Measurements from ENCODE around the gene KRT13.
"Not testable (repeated sequence)": the region's sequence is repeated elsewhere in the genome, so short reads cannot be mapped to it uniquely, and the experiment has no call there.

KRT13 gene

DNA sequence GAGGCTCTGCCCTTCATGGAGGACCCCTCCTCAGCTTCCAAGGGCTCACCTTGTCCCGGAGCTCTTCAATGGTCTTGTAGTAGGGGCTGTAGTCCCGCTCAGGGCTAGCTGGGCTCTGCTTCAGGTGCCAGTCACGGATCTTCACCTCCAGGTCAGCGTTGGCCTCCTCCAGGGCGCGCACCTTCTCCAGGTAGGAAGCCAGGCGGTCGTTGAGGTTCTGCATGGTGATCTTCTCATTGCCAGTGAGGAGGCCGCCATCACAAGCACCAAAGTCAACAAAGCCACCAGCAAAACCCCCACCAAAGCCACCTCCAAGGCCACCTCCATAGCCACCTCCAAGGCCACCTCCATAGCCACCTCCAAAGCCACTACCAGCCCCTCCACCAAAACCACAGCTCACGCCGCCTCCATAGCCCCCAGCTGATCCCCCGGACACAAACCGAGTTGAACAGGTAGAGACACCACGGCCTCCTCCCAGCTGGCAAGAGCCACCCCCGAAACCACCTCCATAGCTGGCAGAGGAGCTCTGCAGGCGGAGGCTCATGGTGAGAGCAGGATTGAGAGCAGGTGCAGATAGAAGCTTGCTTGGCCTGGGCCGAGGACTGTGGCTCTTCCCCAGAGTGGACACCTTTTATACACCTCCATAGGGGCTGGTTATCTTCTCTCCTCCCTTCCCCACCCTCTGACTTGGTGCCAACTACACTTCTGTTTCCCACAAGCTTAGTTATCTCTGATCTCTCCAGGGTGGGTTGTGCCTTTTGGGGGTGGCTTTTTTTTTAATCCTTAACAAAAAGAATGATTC is at the start of gene KRT13:
TSS of gene KRT13 (minus strand) at position 606 of the 802 bp plus-strand sequence. CDS start at position 544, 62 bp downstream.
- in situ Hi-C loops (cut with MboI; ENCODE audit: low sequenced_read_pairs): loop anchor here (5.0 kb wide), 1 partner anchor 42 kb away; no protein-coding TSS in a partner anchor

DNA sequence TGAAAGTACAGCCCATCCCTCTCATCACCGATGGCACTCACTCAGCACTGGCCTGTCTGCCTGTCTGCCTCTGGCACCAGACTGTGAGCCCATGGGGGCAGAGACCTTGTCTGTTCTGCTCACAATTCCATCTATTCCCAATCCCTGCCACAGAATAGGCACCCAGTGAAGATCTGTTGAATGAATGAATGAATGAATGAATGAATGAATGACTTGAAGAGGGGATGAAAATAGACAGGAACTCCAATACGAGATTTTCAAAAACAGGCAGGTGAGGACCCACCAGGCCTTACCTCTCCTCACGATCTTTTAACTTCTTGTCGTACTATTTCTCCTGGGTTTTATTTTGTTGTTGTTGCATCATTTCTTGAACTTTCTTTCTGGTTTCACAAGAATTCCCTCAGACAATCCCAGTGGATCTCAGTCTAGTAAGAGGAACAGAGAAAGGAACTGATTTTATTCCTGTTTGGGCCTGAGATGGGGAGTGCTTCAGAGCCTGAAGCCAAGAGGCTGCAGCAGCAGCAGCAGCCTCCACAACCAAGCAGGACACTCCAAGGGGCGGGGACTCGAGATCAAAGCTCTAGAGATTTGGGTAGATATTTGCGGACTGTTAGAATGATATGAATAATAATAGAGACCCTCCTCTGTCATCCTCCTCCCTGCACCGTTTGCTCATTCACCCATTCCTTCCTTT is 48.7 kb upstream of the KRT13 start:
- in situ Hi-C loops (cut with MboI; ENCODE audit: low sequenced_read_pairs): no loop called here

DNA sequence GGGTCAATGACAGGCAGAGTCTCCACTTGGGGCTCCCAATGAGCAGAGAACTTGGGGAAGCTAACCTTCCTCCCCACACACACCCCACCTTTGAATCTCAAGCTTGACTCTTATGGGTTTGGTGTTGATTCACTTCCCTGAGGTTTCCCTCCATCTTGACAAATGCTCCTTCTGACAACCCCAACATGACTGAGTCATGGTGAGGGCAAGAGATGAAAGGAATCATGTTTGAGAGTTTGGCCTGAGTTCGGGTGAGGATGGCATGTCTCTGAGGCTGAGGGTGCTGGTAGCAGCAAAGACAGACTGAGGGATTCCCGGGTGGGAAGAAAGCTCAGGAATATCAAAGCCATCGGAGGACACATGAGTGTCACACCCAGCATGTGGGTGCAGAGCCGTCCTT is 47.8 kb upstream of the KRT13 start:
- in situ Hi-C loops (cut with MboI; ENCODE audit: low sequenced_read_pairs): no loop called here

DNA sequence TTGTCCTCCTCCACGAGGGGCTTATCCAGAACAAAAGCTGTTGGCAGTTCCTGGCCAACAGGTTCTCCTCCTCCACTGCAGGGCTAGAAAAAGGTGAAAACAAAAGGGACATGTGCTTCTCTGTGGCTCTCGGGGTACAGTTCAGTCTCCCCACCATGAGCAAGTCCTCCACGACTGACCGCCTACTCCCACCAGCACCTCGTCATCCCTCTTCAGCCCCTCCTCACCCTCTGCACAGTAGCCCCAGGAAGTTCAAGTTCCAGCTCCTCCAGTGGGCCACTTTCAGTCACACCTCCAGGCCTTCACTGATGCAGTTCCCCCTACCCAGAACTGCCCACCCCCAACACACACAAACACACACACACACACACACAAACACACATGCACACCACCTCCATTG is 47.0 kb upstream of the KRT13 start:
- in situ Hi-C loops (cut with MboI; ENCODE audit: low sequenced_read_pairs): no loop called here

DNA sequence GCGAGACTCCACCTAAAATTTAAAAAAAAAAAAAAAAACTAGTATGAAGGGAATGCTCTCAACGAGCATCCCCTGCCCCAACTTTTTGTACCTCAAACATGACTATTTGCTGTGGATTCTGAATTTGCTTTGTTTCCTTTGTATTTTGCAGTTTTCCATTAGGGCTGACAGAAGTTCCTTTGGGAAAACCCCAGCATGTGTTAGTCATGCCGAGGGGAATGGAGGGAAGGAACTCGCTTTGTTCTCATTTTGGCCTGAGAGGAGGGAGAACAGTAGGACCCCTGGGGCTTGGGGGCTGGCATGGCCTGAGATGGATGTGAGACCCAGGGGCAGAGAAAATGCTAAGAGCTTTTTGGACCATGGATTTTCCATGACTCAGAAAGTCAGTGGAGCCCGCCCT is 46.0 kb upstream of the KRT13 start:
- in situ Hi-C loops (cut with MboI; ENCODE audit: low sequenced_read_pairs): no loop called here

DNA sequence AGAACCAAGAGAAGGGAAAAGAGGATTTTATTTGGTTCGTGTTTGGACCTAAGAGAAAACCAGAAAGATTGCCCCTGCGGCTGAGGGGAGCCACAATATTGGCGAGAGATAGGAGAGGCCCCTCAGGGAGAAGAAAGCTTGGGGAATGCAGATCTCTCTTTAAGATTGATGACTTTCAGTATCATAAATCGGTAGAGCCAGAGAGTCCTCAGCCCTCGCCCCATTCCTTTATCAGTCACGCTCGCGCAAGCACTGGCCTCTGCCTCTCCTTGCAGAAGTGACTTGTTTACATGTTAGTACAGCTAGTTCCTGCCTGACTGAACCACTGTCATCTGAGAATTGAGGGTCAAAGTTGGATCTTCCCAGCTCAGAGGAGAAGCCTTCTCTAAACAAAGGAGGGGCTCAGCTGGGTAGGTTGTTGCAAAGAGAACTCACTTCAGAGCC is 44.2 kb upstream of the KRT13 start:
- in situ Hi-C loops (cut with MboI; ENCODE audit: low sequenced_read_pairs): loop anchor here (5.0 kb wide), 1 partner anchor 42 kb away; the partner anchor contains the start of gene KRT13

DNA sequence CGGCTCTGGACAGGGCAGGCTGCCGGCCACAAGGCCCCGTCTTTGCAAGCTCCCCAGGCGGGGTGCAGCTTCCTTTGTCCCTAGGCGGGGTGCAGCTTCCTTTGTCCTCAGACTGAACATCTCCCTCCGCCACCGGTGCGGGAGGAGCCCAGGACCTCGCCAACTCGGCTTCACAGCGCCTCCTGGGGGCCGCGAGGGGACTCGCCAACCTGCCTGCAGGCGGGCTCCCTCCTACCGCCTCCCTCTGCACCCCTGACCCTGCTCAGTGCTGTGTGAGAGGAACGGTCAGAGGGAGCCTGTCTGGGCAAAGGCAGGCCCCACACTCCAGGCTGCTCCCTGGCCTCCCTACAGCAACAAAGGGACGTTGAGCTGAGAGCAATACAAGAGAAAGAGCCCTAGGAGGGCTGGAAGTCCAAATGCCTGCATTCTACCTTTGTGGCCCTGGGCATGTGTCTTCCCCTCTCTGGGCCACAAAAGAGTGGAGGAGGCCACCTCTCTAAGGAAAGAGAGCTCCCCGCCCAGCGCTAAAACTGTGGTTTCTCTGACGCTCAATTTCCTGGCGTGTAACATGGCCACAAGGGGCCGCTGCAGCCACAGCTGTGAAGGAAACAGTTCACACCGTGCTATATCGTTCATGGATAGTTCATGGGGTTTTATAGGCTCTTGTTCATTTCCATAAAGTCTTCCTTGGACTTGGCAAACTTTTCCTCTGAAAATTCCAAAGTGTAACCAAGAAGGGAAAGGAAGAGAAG is 43.6 kb upstream of the KRT13 start:
- in situ Hi-C loops (cut with MboI; ENCODE audit: low sequenced_read_pairs): loop anchor here (5.0 kb wide), 1 partner anchor 42 kb away; the partner anchor contains the start of gene KRT13

DNA sequence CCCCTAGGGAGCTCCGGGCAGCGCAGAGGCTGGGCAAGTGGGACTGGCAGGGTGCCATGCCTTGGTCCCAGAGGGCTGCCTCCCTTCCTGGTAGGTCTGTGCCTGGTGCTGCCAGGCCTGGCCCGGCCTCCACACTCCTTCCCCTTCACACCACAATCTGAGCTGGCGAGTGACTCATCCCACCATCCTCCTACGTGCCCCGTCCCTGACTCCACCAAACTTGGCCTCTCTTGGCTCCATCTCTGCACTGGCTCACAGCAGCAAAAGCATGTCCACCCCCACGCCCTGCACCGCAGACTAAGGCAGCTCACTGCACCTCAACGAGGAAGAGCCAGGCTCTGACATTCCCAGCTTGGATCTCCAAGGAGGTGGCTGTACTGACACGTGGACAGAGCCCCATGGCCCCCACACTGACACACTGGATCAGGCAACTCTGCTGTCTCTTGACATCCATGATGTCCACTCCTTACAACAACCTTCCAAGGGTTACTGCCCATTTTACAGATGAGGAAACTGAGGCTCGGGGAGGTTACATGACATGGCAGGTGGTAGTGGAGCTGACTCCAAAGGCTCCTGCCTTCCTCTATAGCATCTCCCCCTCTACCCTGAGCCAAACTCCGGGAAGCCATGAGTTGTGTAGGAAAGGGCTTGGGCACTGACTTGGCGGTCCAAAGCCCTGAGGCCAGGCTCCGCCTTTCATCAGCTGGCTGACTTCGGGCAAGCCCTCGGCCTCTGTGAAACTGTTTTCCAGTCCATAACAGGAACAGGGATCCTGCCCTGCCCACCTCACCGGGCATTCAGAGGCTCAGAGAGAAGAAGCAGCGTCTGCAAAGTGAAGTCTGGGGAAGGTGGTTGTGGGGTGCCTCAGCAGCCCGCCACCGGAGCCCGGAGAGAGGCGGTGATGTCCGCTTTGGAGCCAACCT is 42.8 kb upstream of the KRT13 start:
- in situ Hi-C loops (cut with MboI; ENCODE audit: low sequenced_read_pairs): loop anchor here (5.0 kb wide), 1 partner anchor 41 kb away; the partner anchor contains the start of gene KRT13

DNA sequence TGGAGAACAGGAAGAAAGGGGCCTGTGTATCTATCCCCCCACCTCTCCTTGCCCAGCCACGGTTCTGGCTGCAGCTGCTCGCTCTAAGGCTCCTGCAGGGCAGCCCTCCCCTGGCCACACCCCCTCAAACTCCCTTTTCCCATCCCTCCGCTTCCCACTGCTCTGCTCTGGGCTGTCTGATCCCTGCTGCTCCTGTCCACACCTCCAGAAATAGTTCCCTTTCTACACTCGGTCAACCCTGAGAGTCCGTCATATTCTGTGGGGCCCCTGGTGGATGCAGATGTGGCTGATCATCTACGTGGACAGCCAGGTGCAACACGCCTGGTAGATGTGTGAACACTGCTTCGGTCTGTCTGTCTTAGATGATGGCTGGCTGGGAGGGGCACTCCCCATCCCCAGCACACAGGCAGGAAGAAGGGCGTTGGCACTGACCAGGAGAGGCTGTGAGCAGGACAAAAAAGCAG is 42.0 kb upstream of the KRT13 start:
- in situ Hi-C loops (cut with MboI; ENCODE audit: low sequenced_read_pairs): loop anchor here (5.0 kb wide), 1 partner anchor 40 kb away; the partner anchor contains the start of gene KRT13

DNA sequence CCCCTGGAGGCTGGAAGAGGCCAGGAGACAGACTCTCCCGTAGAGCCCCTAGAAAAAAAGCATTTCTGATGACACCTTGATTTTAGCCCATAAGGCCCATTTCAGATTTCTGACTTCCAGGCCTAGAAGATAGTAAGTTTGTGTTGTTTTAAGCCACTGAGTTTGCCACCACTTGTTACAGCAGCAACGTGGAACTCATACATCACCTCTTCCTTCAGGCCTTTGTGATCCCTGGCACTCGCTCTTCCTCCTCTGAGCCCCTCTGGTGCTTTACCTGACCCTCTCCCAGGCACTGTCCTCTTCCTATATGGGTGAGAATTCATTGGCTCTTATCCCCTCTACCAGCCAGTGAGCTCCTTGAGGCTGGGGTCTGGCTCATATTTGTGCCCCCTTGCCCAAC is 41.4 kb upstream of the KRT13 start:
- in situ Hi-C loops (cut with MboI; ENCODE audit: low sequenced_read_pairs): loop anchor here (5.0 kb wide), 1 partner anchor 40 kb away; the partner anchor contains the start of gene KRT13

DNA sequence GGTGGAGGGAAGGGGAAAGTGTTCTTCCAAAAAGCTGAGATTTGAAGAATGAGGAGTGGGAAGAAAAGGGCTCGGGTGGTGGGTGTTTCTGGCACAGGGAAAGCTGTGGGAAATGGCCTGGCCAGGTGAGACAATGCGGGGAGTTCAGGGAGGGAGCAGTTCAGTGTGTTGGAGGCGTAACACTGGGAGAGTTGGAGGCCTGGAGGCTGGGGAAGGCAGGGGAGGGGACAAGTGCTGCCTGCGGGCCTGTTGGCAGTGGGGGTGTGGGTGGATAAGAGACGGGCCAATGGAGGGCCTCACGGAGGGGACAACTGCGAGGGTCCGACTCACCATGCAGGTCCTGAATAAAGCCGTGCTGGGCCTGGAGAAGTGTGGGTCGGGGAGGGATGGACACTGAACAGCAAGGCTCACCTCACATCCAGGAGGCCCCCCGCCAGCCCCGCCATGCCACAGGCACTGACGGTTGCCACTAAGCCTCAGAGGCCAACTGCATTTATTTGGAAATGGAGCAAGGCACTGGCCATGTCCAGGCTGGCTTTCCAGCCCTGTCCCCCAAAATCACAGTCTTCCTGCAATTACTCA is 40.5 kb upstream of the KRT13 start:
- in situ Hi-C loops (cut with MboI; ENCODE audit: low sequenced_read_pairs): loop anchor here (5.0 kb wide), 1 partner anchor 39 kb away; the partner anchor contains the start of gene KRT13

DNA sequence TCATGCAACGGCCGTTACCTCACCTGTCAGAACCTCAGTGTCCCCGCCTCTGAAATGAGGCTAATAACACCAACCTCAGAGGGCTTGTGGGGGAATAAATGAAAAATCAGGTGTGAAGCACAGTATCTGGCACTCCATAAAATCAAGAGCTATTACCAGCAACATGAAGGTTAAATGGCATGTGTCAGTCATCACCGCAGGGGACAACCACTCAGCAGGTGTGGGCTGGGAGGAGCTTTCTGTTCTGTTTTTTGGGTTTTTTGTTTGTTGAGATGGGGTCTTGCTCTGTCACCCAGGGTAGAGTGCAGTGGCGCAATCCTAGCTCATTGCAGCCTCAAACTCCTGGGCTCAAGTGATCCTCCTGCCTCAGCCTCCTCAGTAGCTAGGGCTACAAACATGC is 39.5 kb upstream of the KRT13 start:
- in situ Hi-C loops (cut with MboI; ENCODE audit: low sequenced_read_pairs): loop anchor here (5.0 kb wide), 1 partner anchor 38 kb away; the partner anchor contains the start of gene KRT13

DNA sequence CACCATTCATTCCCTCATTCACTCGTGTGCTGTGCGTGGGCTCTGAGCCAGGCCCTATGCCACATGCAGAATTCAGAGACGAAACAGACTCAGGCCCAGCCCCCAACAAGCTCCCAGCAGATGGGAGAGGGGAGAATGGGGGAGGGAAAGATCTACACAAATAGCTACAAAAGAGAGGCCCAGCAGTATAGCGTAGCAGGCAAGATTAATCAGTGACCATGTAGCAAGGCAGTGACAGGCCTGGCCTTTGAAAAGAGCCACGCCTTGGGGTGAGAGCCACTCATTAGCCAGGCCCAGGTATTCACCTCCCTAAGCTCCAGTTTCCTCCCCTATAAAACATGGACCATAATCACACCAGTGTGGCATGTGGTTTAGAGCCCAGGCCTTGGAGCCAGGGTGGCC is 39.1 kb upstream of the KRT13 start:
- in situ Hi-C loops (cut with MboI; ENCODE audit: low sequenced_read_pairs): no loop called here

DNA sequence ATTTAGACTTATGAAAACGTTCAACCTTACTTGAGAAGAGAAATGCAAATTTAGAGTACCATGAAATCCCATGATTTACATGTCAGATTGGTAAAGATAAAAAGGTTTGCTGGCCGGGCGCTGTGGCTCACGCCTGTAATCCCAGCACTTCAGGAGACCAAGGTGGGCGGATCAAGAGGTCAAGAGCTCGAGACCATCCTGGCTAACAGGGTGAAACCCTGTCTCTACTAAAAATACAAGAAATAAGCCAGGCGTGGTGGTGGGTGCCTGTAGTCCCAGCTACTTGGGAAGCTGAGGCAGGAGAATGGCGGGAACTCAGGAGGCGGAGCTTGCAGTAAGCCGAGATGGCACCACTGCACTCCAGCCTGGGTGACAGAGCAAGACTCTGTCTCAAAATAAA is 37.4 kb upstream of the KRT13 start:
- in situ Hi-C loops (cut with MboI; ENCODE audit: low sequenced_read_pairs): not testable (repeated sequence)

DNA sequence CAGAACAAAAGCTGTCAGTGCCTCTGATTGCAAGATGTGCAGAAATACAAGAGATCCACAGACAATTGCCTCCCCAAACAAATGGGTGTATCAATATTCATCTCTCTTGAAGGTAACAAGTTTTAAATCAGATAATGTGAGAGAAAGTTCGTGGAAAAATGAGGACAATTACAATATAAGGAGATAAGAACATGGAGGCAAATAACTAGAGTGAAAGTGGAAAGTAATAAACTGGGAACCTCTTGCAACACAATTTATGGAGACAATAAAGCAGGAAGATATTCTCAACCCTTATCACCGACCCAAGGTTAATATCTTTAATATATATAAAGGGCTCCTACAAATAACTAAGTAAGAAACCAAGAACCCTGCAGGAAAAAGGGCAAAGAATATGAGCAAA is 36.9 kb upstream of the KRT13 start:
- in situ Hi-C loops (cut with MboI; ENCODE audit: low sequenced_read_pairs): no loop called here

DNA sequence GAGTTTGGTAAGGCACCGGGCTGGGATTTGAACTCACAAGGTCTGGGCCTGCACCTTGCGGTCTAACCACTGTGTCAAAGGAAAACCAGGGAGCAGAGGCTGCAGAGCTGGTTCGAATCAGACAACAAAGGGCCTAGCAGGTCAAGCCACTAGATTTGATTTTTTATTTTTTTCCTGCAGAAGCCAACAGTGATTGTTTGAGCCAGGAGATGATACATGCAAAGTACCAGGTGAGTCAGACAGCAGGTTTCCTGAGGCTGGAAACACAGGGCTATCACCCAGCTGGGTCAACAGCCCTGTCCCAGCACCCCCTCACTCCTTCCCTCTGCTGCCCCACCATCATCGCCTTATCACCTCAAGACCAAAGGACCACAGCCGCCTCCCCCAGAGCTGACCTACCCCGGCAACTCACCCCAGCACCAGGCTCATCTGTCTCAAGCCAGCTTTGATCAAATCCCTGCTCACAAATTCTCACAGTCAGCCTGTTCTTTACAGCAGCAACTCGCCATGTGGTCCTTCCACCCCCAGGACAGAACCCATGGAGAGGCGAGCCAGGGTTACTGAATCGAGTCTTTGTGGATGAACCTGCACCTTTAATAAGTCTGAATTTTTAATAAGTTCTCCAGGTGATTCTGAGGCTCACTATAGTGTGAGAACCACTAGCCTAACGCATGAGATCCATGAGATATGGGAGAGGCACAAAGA is 35.7 kb upstream of the KRT13 start:
- in situ Hi-C loops (cut with MboI; ENCODE audit: low sequenced_read_pairs): no loop called here

DNA sequence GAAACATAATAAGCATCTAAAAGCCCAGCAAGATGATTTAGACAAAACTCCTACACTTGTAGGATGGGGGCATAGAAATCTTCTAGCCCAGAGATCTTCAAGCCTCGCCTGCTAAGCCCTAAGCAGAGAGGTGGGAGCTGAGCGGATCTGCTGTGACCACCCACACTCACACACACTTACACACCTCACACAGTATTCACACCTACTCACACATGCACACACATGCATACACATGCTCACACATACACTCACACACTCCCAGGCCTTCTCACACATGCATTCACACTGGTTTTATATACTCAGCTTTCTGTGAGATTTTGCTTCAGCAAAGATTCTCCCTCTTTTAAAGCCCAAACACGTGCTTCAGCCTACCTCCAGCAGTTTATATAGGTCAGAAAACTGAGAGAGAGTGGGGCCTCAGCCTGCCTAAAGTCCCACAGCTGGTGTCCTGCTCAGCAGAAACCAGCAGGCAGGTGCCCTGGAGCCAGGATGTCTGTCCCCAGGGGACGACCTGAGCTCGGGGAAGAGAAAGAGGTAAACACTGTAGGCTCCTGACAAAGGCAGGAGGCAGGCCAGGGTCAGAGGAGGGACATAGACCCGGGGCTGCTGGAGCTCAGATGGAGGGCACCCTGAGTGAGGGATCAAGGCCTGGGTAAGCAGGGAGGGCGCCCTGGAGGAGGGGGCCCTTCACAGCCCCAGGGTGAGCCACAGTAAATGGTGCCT is 34.7 kb upstream of the KRT13 start:
- in situ Hi-C loops (cut with MboI; ENCODE audit: low sequenced_read_pairs): no loop called here

DNA sequence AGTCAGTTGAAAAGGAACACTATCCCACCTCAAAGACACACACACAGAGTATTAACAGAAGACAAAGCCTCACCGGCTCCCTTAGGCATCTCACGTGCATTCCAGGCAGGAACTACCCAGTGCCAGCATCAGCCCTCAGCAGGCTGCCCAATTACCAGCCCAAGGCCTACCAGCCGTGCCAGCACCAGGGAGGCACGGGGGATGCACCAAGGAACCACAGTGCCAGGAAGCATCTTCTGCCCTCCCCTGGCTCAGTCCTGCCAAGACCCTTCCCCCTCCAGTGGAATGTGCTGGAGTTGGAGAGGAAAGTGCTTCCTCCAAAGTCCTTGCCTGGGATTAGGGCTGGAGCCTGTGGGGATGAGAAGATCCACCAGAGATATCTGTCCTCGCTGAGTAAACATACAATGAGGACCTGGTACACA is 33.7 kb upstream of the KRT13 start:
- in situ Hi-C loops (cut with MboI; ENCODE audit: low sequenced_read_pairs): no loop called here

Measured in HL-60/S4 treated with phorbol 12-myristate 13-acetate at 8.2 ng/mL for 4 days and 3 days (cell line).